ENCODE data around the gene FBLIM1.

- TF ChIP-seq, protein P1, sequence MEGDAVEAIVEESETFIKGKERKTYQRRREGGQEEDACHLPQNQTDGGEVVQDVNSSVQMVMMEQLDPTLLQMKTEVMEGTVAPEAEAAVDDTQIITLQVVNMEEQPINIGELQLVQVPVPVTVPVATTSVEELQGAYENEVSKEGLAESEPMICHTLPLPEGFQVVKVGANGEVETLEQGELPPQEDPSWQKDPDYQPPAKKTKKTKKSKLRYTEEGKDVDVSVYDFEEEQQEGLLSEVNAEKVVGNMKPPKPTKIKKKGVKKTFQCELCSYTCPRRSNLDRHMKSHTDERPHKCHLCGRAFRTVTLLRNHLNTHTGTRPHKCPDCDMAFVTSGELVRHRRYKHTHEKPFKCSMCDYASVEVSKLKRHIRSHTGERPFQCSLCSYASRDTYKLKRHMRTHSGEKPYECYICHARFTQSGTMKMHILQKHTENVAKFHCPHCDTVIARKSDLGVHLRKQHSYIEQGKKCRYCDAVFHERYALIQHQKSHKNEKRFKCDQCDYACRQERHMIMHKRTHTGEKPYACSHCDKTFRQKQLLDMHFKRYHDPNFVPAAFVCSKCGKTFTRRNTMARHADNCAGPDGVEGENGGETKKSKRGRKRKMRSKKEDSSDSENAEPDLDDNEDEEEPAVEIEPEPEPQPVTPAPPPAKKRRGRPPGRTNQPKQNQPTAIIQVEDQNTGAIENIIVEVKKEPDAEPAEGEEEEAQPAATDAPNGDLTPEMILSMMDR (IDR thresholded peaks at IDR 0.05), result no peak
- TF ChIP-seq POLR2A (IDR thresholded peaks at IDR 0.05) (no peak), EP300 (IDR thresholded peaks at IDR 0.05) (no peak)
These were observed 24.8 kb upstream of the FBLIM1 start for GRCh38 chr1:15733726-15734226.
